GM21825 (cell line): ENCODE results near the gene LEFTY2.
"Not testable (repeated sequence)": the region's sequence is repeated elsewhere in the genome, so short reads cannot be mapped to it uniquely, and the experiment has no call there.

Source experiments
- ATAC-seq: cut with Tn5 transposase; IDR thresholded peaks from one replicate; pipeline ENCODE4 v1.9.1; 2021; ENCODE audit warnings: mild to moderate bottlenecking, moderate library complexity; ENCODE audit not compliant: unreplicated experiment

LEFTY2 gene

GRCh38 chr1:225908013-225908640 lies 32.9 kb downstream of the LEFTY2 start:
- no peak for ATAC-seq

GRCh38 chr1:225907341-225907740 lies 33.7 kb downstream of the LEFTY2 start:
- no peak for ATAC-seq

- no peak for ATAC-seq
Measured at GRCh38 chr1:225906467-225906866, 34.6 kb downstream of the LEFTY2 start.

GRCh38 chr1:225903623-225904022 lies 37.4 kb downstream of the LEFTY2 start:
- no peak for ATAC-seq

GRCh38 chr1:225899044-225899925 lies 41.7 kb downstream of the LEFTY2 start:
- no peak for ATAC-seq

- ATAC-seq: no peak
Measured at GRCh38 chr1:225897595-225898514, 43.2 kb downstream of the LEFTY2 start.

GRCh38 chr1:225896937-225897549 lies 44.0 kb downstream of the LEFTY2 start:
- peak; percentile 100 for ATAC-seq

- ATAC-seq: no peak
Measured at GRCh38 chr1:225896494-225896893, 44.5 kb downstream of the LEFTY2 start.

GRCh38 chr1:225892307-225892706 lies 48.7 kb downstream of the LEFTY2 start:
- no peak for ATAC-seq

- no peak for ATAC-seq
Measured at GRCh38 chr1:225891229-225891972, 49.6 kb downstream of the LEFTY2 start.

GRCh38 chr1:225890346-225891228 lies 50.4 kb downstream of the LEFTY2 start:
- no peak for ATAC-seq

GRCh38 chr1:225889743-225890142 lies 51.3 kb downstream of the LEFTY2 start:
- no peak for ATAC-seq

- no peak for ATAC-seq
Measured at GRCh38 chr1:225888898-225889601, 52.0 kb downstream of the LEFTY2 start, which contains the start of gene LEFTY1. Gene LEFTY1 (minus strand): TSS chr1:225889146. CDS start chr1:225889066, 80 bp downstream.

GRCh38 chr1:225888289-225888897 lies 52.6 kb downstream of the LEFTY2 start:
- no peak for ATAC-seq

- ATAC-seq: not testable (repeated sequence)
Measured at GRCh38 chr1:225887554-225888288, 53.3 kb downstream of the LEFTY2 start.

- no peak for ATAC-seq
Measured at GRCh38 chr1:225887030-225887314, 54.0 kb downstream of the LEFTY2 start.
